Activated T-cell treated with anti-CD3 and anti-CD28 coated beads, Interleukin-2, amount 50 U/mL, for 48 hours (primary cell): ENCODE results near the gene WDR93.

Experiments
- DNase-seq, 2 experiments: peaks; one replicate each; pipeline ENCODE4 v3.0.0-alpha.2; 2020

The WDR93 gene

GRCh38 chr15:89690276-89691218, at the start of gene WDR93, which contains the start of gene PEX11A:
WDR93 (plus strand) TSS chr15:89690811; CDS start chr15:89701747, 10,936 bp downstream.
PEX11A (minus strand) TSS chr15:89690754; CDS start chr15:89690632, 122 bp downstream.
- peak; percentile 84 to 86 for DNase-seq

- no peak for DNase-seq
Measured at GRCh38 chr15:89641053-89641452, 49.6 kb upstream of the WDR93 start.

GRCh38 chr15:89642106-89642505, 48.5 kb upstream of the WDR93 start:
- DNase-seq = no peak

- no peak for DNase-seq
Measured at GRCh38 chr15:89645680-89646079, 44.9 kb upstream of the WDR93 start.

GRCh38 chr15:89646416-89647141, 44.0 kb upstream of the WDR93 start:
- no peak for DNase-seq

GRCh38 chr15:89647191-89647851, 43.3 kb upstream of the WDR93 start:
- DNase-seq = peak; percentile 85

GRCh38 chr15:89648106-89649012, 42.3 kb upstream of the WDR93 start:
- DNase-seq = no peak

- no peak for DNase-seq
Measured at GRCh38 chr15:89649013-89649625, 41.5 kb upstream of the WDR93 start.

- DNase-seq = no peak
Measured at GRCh38 chr15:89649716-89650115, 40.9 kb upstream of the WDR93 start.

GRCh38 chr15:89652131-89652530, 38.5 kb upstream of the WDR93 start:
- no peak for DNase-seq

- no peak for DNase-seq
Measured at GRCh38 chr15:89652666-89653065, 37.9 kb upstream of the WDR93 start.

- DNase-seq = no peak
Measured at GRCh38 chr15:89653578-89653977, 37.0 kb upstream of the WDR93 start.

GRCh38 chr15:89654301-89654761, 36.3 kb upstream of the WDR93 start:
- DNase-seq = no peak

- peak; percentile 49 to 54 for DNase-seq
Measured at GRCh38 chr15:89654847-89655805, 35.5 kb upstream of the WDR93 start, which contains the start of gene KIF7. KIF7 (minus strand) TSS chr15:89655467; CDS start chr15:89652930, 2,537 bp downstream.

- no peak for DNase-seq
Measured at GRCh38 chr15:89656116-89656815, 34.3 kb upstream of the WDR93 start.

GRCh38 chr15:89657686-89658200, 32.9 kb upstream of the WDR93 start:
- DNase-seq = no peak

- DNase-seq = no peak
Measured at GRCh38 chr15:89659295-89659694, 31.3 kb upstream of the WDR93 start.

GRCh38 chr15:89660556-89660955, 30.1 kb upstream of the WDR93 start:
- no peak for DNase-seq
